Transverse colon (tissue), 4 donors: ENCODE results near the gene SIN3A. TPM values are rescaled to one million over a fixed set of nuclear protein-coding genes. Genes with fewer than 3 reads are reported as not detected.
"Not testable (repeated sequence)": the region's sequence is repeated elsewhere in the genome, so short reads cannot be mapped to it uniquely, and the experiment has no call there.

Experiments used
- DNase-seq: peaks from one replicate; pipeline ENCODE4 v3.0.0-alpha.2; 2019
- H3K27ac ChIP-seq, 4 donors: fragments of 200-600 bp; sonication (generic); 2 replicates each; pipeline ENCODE4 v1.5.1; 2016 to 2018; ENCODE audit warnings: inconsistent platforms in 4 of 4
- H3K27me3 ChIP-seq: fragments of 200-600 bp; sonication (generic); 2 replicates; pipeline ENCODE4 v1.5.1; 2017; ENCODE audit warnings: inconsistent platforms
- H3K36me3 ChIP-seq, 4 donors: fragments of 200-600 bp; sonication (generic); 2 replicates each; pipeline ENCODE4 v1.5.1; 2017 to 2019; ENCODE audit warnings: inconsistent platforms in 4 of 4
- H3K4me1 ChIP-seq, 4 donors: fragments of 200-600 bp; sonication (generic); 2 replicates each; pipeline ENCODE4 v1.5.1; 2017 to 2020; ENCODE audit warnings: inconsistent platforms in 4 of 4
- H3K4me3 ChIP-seq, 4 donors: fragments of 200-600 bp; sonication (generic); 1 replicate in 1 of 4; 2 replicates in 3 of 4; pipeline versions ENCODE4 v1.5.1 to v1.6.1; 2017 to 2019; ENCODE audit warnings: inconsistent platforms in 4 of 4
- H3K9me3 ChIP-seq, 2 donors: fragments of 200-600 bp; sonication (generic); 2 replicates each; pipeline ENCODE4 v1.5.1; 2017 to 2019; ENCODE audit warnings: inconsistent platforms in 2 of 2
- CTCF ChIP-seq, 5 experiments: fragments of 200-600 bp in 3 of 5; fragments of 450-650 bp in 2 of 5; sonication (generic) in 3 of 5; IDR thresholded peaks; 1 replicate in 2 of 5; 2 replicates in 3 of 5; pipeline ENCODE4 v1.5.1; 2016 to 2017; ENCODE audit warnings: antibody characterized with exemption in 5 of 5, inconsistent platforms in 3 of 5, mild to moderate bottlenecking in 2 of 5, moderate library complexity in 1 of 5
- EP300 ChIP-seq: sonication (generic); formaldehyde crosslinking; IDR thresholded peaks from one replicate; pipeline ENCODE4 v1.6.1; 2017; ENCODE audit warnings: antibody characterized with exemption, low read depth
- POLR2A ChIP-seq: fragments of 450-650 bp; IDR thresholded peaks from one replicate; pipeline ENCODE4 v1.6.1; 2016; ENCODE audit warnings: antibody characterized with exemption, mild to moderate bottlenecking, moderate library complexity
- POLR2AphosphoS5 ChIP-seq, 3 donors: sonication (generic); formaldehyde crosslinking; IDR thresholded peaks; one replicate each; pipeline ENCODE4 v1.6.1; 2016; ENCODE audit warnings: antibody characterized with exemption in 3 of 3
- WGBS, 2 donors: methylation state at CpG; one replicate each; pipeline ENCODE4 v1.1.5; 2018; ENCODE audit warnings: low coverage in 1 of 2; 5-methylcytosine and 5-hydroxymethylcytosine counted together
- in situ Hi-C, 4 donors: fragments of 200-750 bp; cut with MboI; loops; one replicate each; pipeline versions ENCODE4 v1.15.0 to v1.15.1; 2017; ENCODE audit warnings: low sequenced_read_pairs in 3 of 4, low pct_ligation_motif_present in 1 of 4, low pct_unique_long_range_greater_than_20kb in 1 of 4
- intact Hi-C: fragments of 100-400 bp; cut with DNase I; formaldehyde crosslinking; loops from one replicate; pipeline ENCODE4 v1.15.1; 2023; ENCODE audit warnings: low total_unique reads
- total RNA-seq, 4 donors: library from RNA; depleted of rRNA; stranded (reverse); fragments of >200 nt; gene quantifications; one replicate each; pipeline ENCODE4 v1.1.0, GENCODE V29; 2016

Gene SIN3A
- total RNA-seq, 4 donors from 2014 or later: 39.3 to 88.0 (median 72.6) TPM

GRCh38 chr15:75449585-75450306, 1.7 kb downstream of the SIN3A start:
- TF ChIP-seq CTCF (IDR thresholded peaks at IDR 0.05): no peak
- no peak for TF ChIP-seq EP300
- no peak for TF ChIP-seq POLR2A
- no peak for TF ChIP-seq POLR2AphosphoS5 (IDR thresholded peaks at IDR 0.05)
- intact Hi-C loops: no loop called here
- H3K4me1 ChIP-seq: peaks cover 15 to 35% (median 20%) of the 10 kb centered on the region in 4 donors
- no peaks in the 10 kb centered on the region for H3K9me3 ChIP-seq
- peak overlapping the region in 3 of 4 donors; percentile 66 to 86 (median 82) for H3K4me3 ChIP-seq
- 28 to 32% methylated on average over 8 to 14 of the region's 14 CpGs for WGBS, 2 donors
- no peak for DNase-seq
- H3K27ac ChIP-seq: peak overlapping the region; percentile 95 to 99 (median 97)
- in situ Hi-C loops: loop anchor here in 1 of 4 donors (10.0 kb wide), 1 partner anchor 85 kb away; the partner anchor contains the start of gene MAN2C1
- no peaks in the 10 kb centered on the region for H3K36me3 ChIP-seq
- no peaks in the 10 kb centered on the region for H3K27me3 ChIP-seq

- H3K4me1 ChIP-seq: peaks cover 14 to 32% (median 17%) of the 10 kb centered on the region in 4 donors
- H3K27ac ChIP-seq, H3K27me3 ChIP-seq, H3K4me3 ChIP-seq, H3K36me3 ChIP-seq, in situ Hi-C loops, DNase-seq, H3K9me3 ChIP-seq, intact Hi-C loops: not testable (repeated sequence)
- WGBS, 2 donors: 60 to 90% methylated on average over 3 to 13 of the region's 13 CpGs
Observed at GRCh38 chr15:75448171-75448570, 3.3 kb downstream of the SIN3A start.

- in situ Hi-C loops (no loop called here), intact Hi-C loops (no loop called here)
- TF ChIP-seq EP300 (no peak), POLR2A (no peak), POLR2AphosphoS5 (IDR thresholded peaks at IDR 0.05) (no peak), CTCF (IDR thresholded peaks at IDR 0.05) (no peak)
- 82 to 87% methylated on average over 2 to 3 of the region's 3 CpGs for WGBS, 2 donors
- Histone ChIP-seq H3K4me1 (peaks cover 9 to 29% (median 14%) of the 10 kb centered on the region in 4 donors), H3K36me3 (no peaks in the 10 kb centered on the region), H3K27ac (no peak overlapping the region), H3K27me3 (no peaks in the 10 kb centered on the region), H3K4me3 (no peak overlapping the region), H3K9me3 (no peaks in the 10 kb centered on the region)
- DNase-seq: no peak
Observed at GRCh38 chr15:75446151-75446550, 5.3 kb downstream of the SIN3A start.

GRCh38 chr15:75445324-75445723, 6.2 kb downstream of the SIN3A start:
- H3K27ac ChIP-seq, H3K27me3 ChIP-seq, in situ Hi-C loops, intact Hi-C loops, H3K9me3 ChIP-seq, H3K4me3 ChIP-seq, DNase-seq, H3K36me3 ChIP-seq: not testable (repeated sequence)
- peaks cover 9 to 29% (median 14%) of the 10 kb centered on the region in 4 donors for H3K4me1 ChIP-seq
- WGBS, 2 donors: 79 to 81% methylated on average over 3 to 10 of the region's 10 CpGs

GRCh38 chr15:75443972-75444453, 7.5 kb downstream of the SIN3A start:
- peaks cover 0 to 18% (median 6%) of the 10 kb centered on the region in 4 donors for H3K4me1 ChIP-seq
- WGBS, 2 donors: 74 to 93% methylated on average over 6 to 8 of the region's 8 CpGs
- H3K9me3 ChIP-seq, in situ Hi-C loops, intact Hi-C loops, DNase-seq, H3K36me3 ChIP-seq, H3K4me3 ChIP-seq, H3K27me3 ChIP-seq, H3K27ac ChIP-seq: not testable (repeated sequence)
